HG02571 (cell line): ENCODE results near the gene ZKSCAN1.

Experiments
- ATAC-seq: cut with Tn5 transposase; IDR thresholded peaks from one replicate; pipeline ENCODE4 v1.9.1; 2021; ENCODE audit warnings: mild to moderate bottlenecking, moderate library complexity; ENCODE audit not compliant: unreplicated experiment

The ZKSCAN1 gene

GRCh38 chr7:100075418-100075817, 60.0 kb downstream of the ZKSCAN1 start:
- no peak for ATAC-seq

- no peak for ATAC-seq
These were observed 61.8 kb downstream of the ZKSCAN1 start for GRCh38 chr7:100077205-100077604.

GRCh38 chr7:100079024-100079560, 63.7 kb downstream of the ZKSCAN1 start:
- no peak for ATAC-seq

- no peak for ATAC-seq
These were observed 65.6 kb downstream of the ZKSCAN1 start for GRCh38 chr7:100080907-100081534.

- ATAC-seq, result peak; percentile 81
These were observed 66.2 kb downstream of the ZKSCAN1 start, which contains the start of gene ZNF3 for GRCh38 chr7:100081535-100082102. Gene ZNF3 (minus strand): TSS chr7:100081723. CDS start chr7:100077357, 4,366 bp downstream.

- no peak for ATAC-seq
These were observed 67.6 kb downstream of the ZKSCAN1 start for GRCh38 chr7:100082978-100083377.

- ATAC-seq, result no peak
These were observed 70.1 kb downstream of the ZKSCAN1 start for GRCh38 chr7:100085515-100085914.

GRCh38 chr7:100087055-100087750, 71.8 kb downstream of the ZKSCAN1 start:
- no peak for ATAC-seq

GRCh38 chr7:100088095-100088620, 72.8 kb downstream of the ZKSCAN1 start:
- ATAC-seq, result no peak

- ATAC-seq, result no peak
These were observed 73.4 kb downstream of the ZKSCAN1 start, which contains the start of gene COPS6 for GRCh38 chr7:100088621-100089457. Gene COPS6 (plus strand): TSS chr7:100088969. CDS start chr7:100088991, 22 bp downstream.

- ATAC-seq, result no peak
These were observed 74.2 kb downstream of the ZKSCAN1 start for GRCh38 chr7:100089458-100090196.

- ATAC-seq, result no peak
These were observed 75.4 kb downstream of the ZKSCAN1 start for GRCh38 chr7:100090527-100091410.
